IMR-90 (cell line): Measurements from ENCODE around the gene MAP4. TPM values are rescaled to one million over a fixed set of nuclear protein-coding genes. Genes with fewer than 3 reads are reported as not detected.
A peak's percentile ranks its signal among the peaks of the same experiment; 100 is the strongest.

ENCODE experiments used
- ATAC-seq: fragments of 200-7000 bp; cut with Tn5 transposase; 2 replicates; pipeline ENCODE4 v1.9.1; 2020; ENCODE audit warnings: low read depth, mild to moderate bottlenecking, moderate library complexity
- BruUV-seq: library from RNA; stranded (reverse); fragments of 400-500 nt; replicated peaks from 2 replicates; lab custom pipeline; 2021; lab: Mats Ljungman, UMichigan
- CTCF ChIA-PET: fragments of 300-600 bp; formaldehyde crosslinking; extraction: SDS; loops from one replicate; lab custom pipeline; 2021; ENCODE audit warnings: antibody characterized with exemption; lab: Yijun Ruan, JAX
- POLR2A ChIA-PET: fragments of 300-600 bp; sonication (Branson Sonifier 250); formaldehyde crosslinking; loops from one replicate; lab custom pipeline; 2022; ENCODE audit warnings: antibody characterized with exemption; ENCODE audit not compliant: unreplicated experiment; lab: Charles Lee
- DNase-seq: peaks from one replicate; pipeline ENCODE4 v3.0.0; 2013
- H2AFZ ChIP-seq: replicated peaks from 2 replicates; pipeline ENCODE3; 2013; ENCODE audit warnings: low read length, mild to moderate bottlenecking; ENCODE audit not compliant: poor library complexity
- H2AK5ac ChIP-seq: 2 replicates; pipeline ENCODE4 v1.6.1; 2013; ENCODE audit warnings: low read depth, low read length, inconsistent platforms
- H2AK9ac ChIP-seq: replicated peaks from 2 replicates; pipeline ENCODE3; 2013; ENCODE audit warnings: mild to moderate bottlenecking, low read depth, low read length, moderate library complexity; ENCODE audit not compliant: poor library complexity
- H2BK120ac ChIP-seq: 2 replicates; pipeline ENCODE4 v1.6.1; 2013; ENCODE audit warnings: low read depth, low read length, inconsistent platforms
- H2BK15ac ChIP-seq: 3 replicates; pipeline ENCODE4 v1.6.1; 2013; ENCODE audit warnings: low read depth, low read length, inconsistent platforms
- H2BK20ac ChIP-seq: 2 replicates; pipeline ENCODE4 v1.6.1; 2013; ENCODE audit warnings: low read depth, mild to moderate bottlenecking, inconsistent platforms, low read length, moderate library complexity
- H2BK5ac ChIP-seq: 2 replicates; pipeline ENCODE4 v1.6.1; 2013; ENCODE audit warnings: mild to moderate bottlenecking, low read depth, low read length, inconsistent platforms; ENCODE audit not compliant: poor library complexity, severe bottlenecking
- H3K14ac ChIP-seq: replicated peaks from 2 replicates; pipeline ENCODE4 v1.6.1; 2013; ENCODE audit warnings: low read depth, low read length, inconsistent platforms
- H3K18ac ChIP-seq: 2 replicates; pipeline ENCODE4 v1.6.1; 2013; ENCODE audit warnings: low read depth, low read length, control low read depth
- H3K23ac ChIP-seq: 2 replicates; pipeline ENCODE4 v1.6.1; 2013; ENCODE audit warnings: low read depth, low read length, inconsistent platforms
- H3K27ac ChIP-seq: 2 replicates; pipeline ENCODE4 v1.5.1; 2013; ENCODE audit warnings: mild to moderate bottlenecking, control low read depth, low read length; ENCODE audit not compliant: insufficient read depth
- H3K27me3 ChIP-seq: 2 replicates; pipeline ENCODE4 v1.6.1; 2013; ENCODE audit warnings: low read length; ENCODE audit not compliant: control insufficient read depth, insufficient read depth
- H3K36me3 ChIP-seq: 2 replicates; pipeline ENCODE4 v1.6.1; 2013; ENCODE audit warnings: low read length, mixed read lengths; ENCODE audit not compliant: control insufficient read depth, insufficient read depth
- H3K4ac ChIP-seq: 2 replicates; pipeline ENCODE4 v1.6.1; 2013; ENCODE audit warnings: low read depth, low read length, inconsistent platforms
- H3K4me1 ChIP-seq: 2 replicates; pipeline ENCODE4 v1.6.1; 2013; ENCODE audit warnings: low read length, mixed read lengths; ENCODE audit not compliant: control insufficient read depth, insufficient read depth
- H3K4me2 ChIP-seq: 2 replicates; pipeline ENCODE4 v1.6.1; 2013; ENCODE audit warnings: low read depth, mild to moderate bottlenecking, control low read depth, low read length, moderate library complexity
- H3K4me3 ChIP-seq: 2 replicates; pipeline ENCODE4 v1.5.1; 2013; ENCODE audit warnings: low read depth, mild to moderate bottlenecking, control low read depth, low read length, moderate library complexity; ENCODE audit not compliant: insufficient read depth
- H3K56ac ChIP-seq: 2 replicates; pipeline ENCODE4 v1.6.1; 2013; ENCODE audit warnings: low read length, inconsistent platforms; ENCODE audit not compliant: insufficient read depth; ENCODE audit errors: extremely low read depth
- H3K79me1 ChIP-seq, 2 experiments: 2 replicates each; pipeline ENCODE4 v1.6.1; 2013; ENCODE audit warnings: low read length in 2 of 2, inconsistent platforms in 1 of 2, low read depth in 1 of 2
- H3K9ac ChIP-seq: 2 replicates; pipeline ENCODE4 v1.6.1; 2013; ENCODE audit warnings: low read depth, low read length, control low read depth
- H3K9me1 ChIP-seq: 2 replicates; pipeline ENCODE4 v1.6.1; 2013; ENCODE audit warnings: low read length, inconsistent platforms; ENCODE audit not compliant: insufficient read depth
- H3K9me3 ChIP-seq: 2 replicates; pipeline ENCODE4 v1.6.1; 2013; ENCODE audit warnings: low read length; ENCODE audit not compliant: control insufficient read depth, insufficient read depth
- H4K20me1 ChIP-seq: 2 replicates; pipeline ENCODE4 v1.6.1; 2013; ENCODE audit warnings: low read length, inconsistent platforms; ENCODE audit not compliant: insufficient read depth
- H4K5ac ChIP-seq: 2 replicates; pipeline ENCODE4 v1.6.1; 2013; ENCODE audit warnings: mild to moderate bottlenecking, low read depth, low read length, control low read depth
- H4K8ac ChIP-seq, 2 experiments: 2 replicates each; pipeline ENCODE4 v1.6.1; 2013; ENCODE audit warnings: low read depth in 2 of 2, low read length in 2 of 2, control low read depth in 1 of 2, inconsistent platforms in 1 of 2
- H4K91ac ChIP-seq: 2 replicates; pipeline ENCODE4 v1.6.1; 2013; ENCODE audit warnings: low read depth, low read length, inconsistent platforms; ENCODE audit not compliant: insufficient read depth
- BHLHE40 ChIP-seq: fragments of 150-350 bp; IDR thresholded peaks from 2 replicates; pipeline ENCODE4 v1.6.1; 2016; ENCODE audit warnings: mild to moderate bottlenecking, low read depth, low read length
- CEBPB ChIP-seq: IDR thresholded peaks from 2 replicates; pipeline ENCODE4 v1.6.1; 2012; ENCODE audit warnings: low read depth, low read length, improper control_type of control experiment
- CHD1 ChIP-seq: IDR thresholded peaks from 2 replicates; pipeline ENCODE4 v1.6.1; 2012; ENCODE audit warnings: low read depth, low read length, improper control_type of control experiment
- FOS ChIP-seq: fragments of 150-350 bp; IDR thresholded peaks from 2 replicates; pipeline ENCODE4 v1.6.1; 2016; ENCODE audit warnings: low read depth, low read length
- RFX5 ChIP-seq: IDR thresholded peaks from 2 replicates; pipeline ENCODE4 v1.8.0; 2012; ENCODE audit warnings: low read depth, mild to moderate bottlenecking, low read length, moderate library complexity
- SMC3 ChIP-seq: fragments of 150-350 bp; IDR thresholded peaks from 2 replicates; pipeline ENCODE4 v1.6.1; 2016; ENCODE audit warnings: low read depth, mild to moderate bottlenecking, antibody characterized with exemption, low read length, moderate library complexity
- WGBS, 2 experiments: methylation state at CpG; one replicate each; pipeline versions ENCODE4 v1.1.5 to v1.1.7; 2013; ENCODE audit warnings: missing lambda C conversion rate in 2 of 2; ENCODE audit not compliant: insufficient read length in 1 of 2; ENCODE audit errors: extremely low coverage in 2 of 2; 5-methylcytosine and 5-hydroxymethylcytosine counted together
- dilution Hi-C: fragments of 300-500 bp; cut with HindIII; formaldehyde crosslinking; loops from one replicate; pipeline ENCODE4 v1.14.3; 2018; ENCODE audit warnings: low sequenced_read_pairs; ENCODE audit not compliant: unreplicated experiment
- in situ Hi-C: fragments of 300-500 bp; cut with MboI; formaldehyde crosslinking; loops from 3 replicates; pipeline ENCODE4 v1.14.3; 2019; ENCODE audit warnings: low sequenced_read_pairs, inconsistent platforms, mixed read lengths
- intact Hi-C: fragments of 100-400 bp; cut with micrococcal nuclease; formaldehyde crosslinking; loops from 2 replicates; pipeline ENCODE4 v1.10.0; 2022
- polyA plus RNA-seq, 3 experiments: library from polyadenylated mRNA; depleted of rRNA; stranded (reverse); fragments of >200 nt; gene quantifications; 2 replicates each; pipeline ENCODE4 v1.2.3, GENCODE V29; 2012; ENCODE audit warnings: low replicate concordance in 1 of 3
- total RNA-seq: library from RNA; depleted of rRNA; stranded (reverse); fragments of >200 nt; gene quantifications from 2 replicates; pipeline ENCODE4 v1.2.3, GENCODE V29; 2012
- TF ChIP-seq, protein P1 (sequence below): fragments of 150-350 bp; IDR thresholded peaks from 2 replicates; pipeline ENCODE4 v1.6.1; 2017; ENCODE audit warnings: mild to moderate bottlenecking, antibody characterized with exemption, low read length, low read depth

MAP4 gene
- total and polyA plus RNA-seq, 2 of the 4 experiments (the other 2 are of a cell fraction) = 87.8 to 216 TPM

DNA sequence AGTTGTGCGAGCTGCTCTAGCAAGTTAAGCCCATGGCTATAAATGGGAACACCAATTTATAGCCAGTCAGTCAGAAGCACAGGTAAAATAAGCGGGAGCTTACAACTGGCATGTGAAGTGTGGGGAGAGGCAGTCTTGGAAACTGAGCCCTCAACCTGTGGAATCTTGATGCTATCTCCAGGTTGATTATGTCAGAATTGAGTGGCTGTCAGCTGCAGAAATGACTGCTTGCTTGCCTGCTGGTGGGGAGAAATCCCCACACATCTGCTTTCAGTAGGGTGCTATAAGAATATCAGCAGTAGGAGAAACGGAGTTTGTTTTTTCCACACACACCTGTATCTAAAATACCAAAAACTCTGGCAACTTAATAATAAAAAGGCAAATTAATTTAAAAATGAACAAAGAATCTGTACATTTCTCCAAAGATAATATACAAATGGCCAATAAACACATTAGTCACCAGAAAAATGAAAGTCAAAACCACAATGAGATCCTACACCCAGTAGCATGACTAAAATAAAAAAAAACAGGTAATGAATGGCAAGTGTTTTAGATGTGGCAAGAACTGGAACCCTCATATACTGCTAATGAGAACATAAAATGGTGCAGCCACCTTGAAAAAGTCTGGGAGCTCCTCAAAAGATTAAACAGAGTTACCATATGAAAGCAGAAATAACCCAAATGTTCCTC, 26.0 kb upstream of the MAP4 start:
- H2AK9ac ChIP-seq = no peak overlapping the region
- no peaks in the 10 kb centered on the region for H3K27me3 ChIP-seq
- H3K23ac ChIP-seq = no peak overlapping the region
- H3K14ac ChIP-seq = no peak overlapping the region
- H4K91ac ChIP-seq = no peak overlapping the region
- H3K36me3 ChIP-seq = peaks cover 1% of the 10 kb centered on the region; the same call in 1 of the 2 replicates
- peaks cover 20% of the 10 kb centered on the region for H3K9me1 ChIP-seq
- H2BK15ac ChIP-seq = no peak overlapping the region
- ATAC-seq (no peak), DNase-seq (peak; percentile 48)
- no peak overlapping the region for H3K4me3 ChIP-seq
- no peak overlapping the region for H2AFZ ChIP-seq
- H4K8ac ChIP-seq = no peak overlapping the region
- no peak overlapping the region for H3K9ac ChIP-seq
- dilution Hi-C loops (no loop called here), intact Hi-C loops (no loop called here), in situ Hi-C loops (no loop called here)
- no peak overlapping the region for H3K18ac ChIP-seq
- TF ChIP-seq CEBPB (peak; percentile 27; the same call in 1 of the 2 replicates), SMC3 (no peak), FOS (no peak), CHD1 (no peak), BHLHE40 (no peak), RFX5 (no peak)
- TF ChIP-seq, protein P1, sequence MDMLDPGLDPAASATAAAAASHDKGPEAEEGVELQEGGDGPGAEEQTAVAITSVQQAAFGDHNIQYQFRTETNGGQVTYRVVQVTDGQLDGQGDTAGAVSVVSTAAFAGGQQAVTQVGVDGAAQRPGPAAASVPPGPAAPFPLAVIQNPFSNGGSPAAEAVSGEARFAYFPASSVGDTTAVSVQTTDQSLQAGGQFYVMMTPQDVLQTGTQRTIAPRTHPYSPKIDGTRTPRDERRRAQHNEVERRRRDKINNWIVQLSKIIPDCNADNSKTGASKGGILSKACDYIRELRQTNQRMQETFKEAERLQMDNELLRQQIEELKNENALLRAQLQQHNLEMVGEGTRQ = no peak
- H4K20me1 ChIP-seq = peaks cover 86% of the 10 kb centered on the region
- H3K56ac ChIP-seq = no peak overlapping the region
- H2AK5ac ChIP-seq = no peak overlapping the region
- H3K4me2 ChIP-seq = no peak overlapping the region
- no peak overlapping the region for H2BK120ac ChIP-seq
- H2BK5ac ChIP-seq = no peak overlapping the region
- no peaks in the 10 kb centered on the region for H3K9me3 ChIP-seq
- peaks cover 4 to 51% of the 10 kb centered on the region in 2 experiments; a peak in 3 of 4 replicates for H3K79me1 ChIP-seq
- H2BK20ac ChIP-seq = no peak overlapping the region
- H3K27ac ChIP-seq = peak overlapping the region; percentile 11; the same call in 1 of the 2 replicates
- POLR2A ChIA-PET = no interaction called here
- no TSS peak for BruUV-seq
- H3K4ac ChIP-seq = no peak overlapping the region
- no CpG with 5 or more reads among the region's 3 CpGs for WGBS, 2 experiments
- peaks cover 14% of the 10 kb centered on the region for H3K4me1 ChIP-seq
- H4K5ac ChIP-seq = no peak overlapping the region
- CTCF ChIA-PET = interaction anchor here (0.7 kb wide), 1 partner anchor 52 kb away, joined by 3 read pairs; no protein-coding TSS in a partner anchor
